Keratinocyte (primary cell): ENCODE measurements around the gene SYNPR. TPM values are rescaled to one million over a fixed set of nuclear protein-coding genes. Genes with fewer than 3 reads are reported as not detected.

Experiments
- DNase-seq: peaks from one replicate; pipeline ENCODE4 v3.0.0-alpha.2; 2011; ENCODE audit warnings: low read depth, missing footprints, low spot score
- FAIRE-seq: peaks from 2 replicates; lab custom pipeline; 2011; peaks lifted over from hg19 to GRCh38; lab: Jason Lieb, UNC
- H2AFZ ChIP-seq: 2 replicates; pipeline ENCODE4 v1.6.0; 2012; ENCODE audit warnings: low read length, control low read depth, inconsistent platforms; ENCODE audit not compliant: control insufficient read depth
- H3K27ac ChIP-seq: 2 replicates; pipeline ENCODE4 v1.5.1; 2011; ENCODE audit warnings: low read length; ENCODE audit not compliant: control insufficient read depth, insufficient read depth
- H3K27me3 ChIP-seq: 3 replicates; pipeline ENCODE4 v1.6.0; 2011; ENCODE audit warnings: low read length; ENCODE audit not compliant: control insufficient read depth, insufficient read depth; ENCODE audit errors: extremely low read depth
- H3K36me3 ChIP-seq, 2 experiments: 2 replicates in 1 of 2; 3 replicates in 1 of 2; pipeline ENCODE4 v1.5.1; 2011; ENCODE audit warnings: low read length in 2 of 2, mild to moderate bottlenecking in 1 of 2; ENCODE audit not compliant: control insufficient read depth in 2 of 2, insufficient read depth in 2 of 2; ENCODE audit errors: extremely low read depth in 1 of 2
- H3K4me1 ChIP-seq: 3 replicates; pipeline ENCODE4 v1.5.1; 2011; ENCODE audit warnings: low read length; ENCODE audit not compliant: control insufficient read depth, insufficient read depth; ENCODE audit errors: extremely low read depth
- H3K4me2 ChIP-seq: 3 replicates; pipeline ENCODE4 v1.6.0; 2011; ENCODE audit warnings: low read depth, low read length; ENCODE audit not compliant: control insufficient read depth, insufficient read depth; ENCODE audit errors: extremely low read depth
- H3K4me3 ChIP-seq, 3 experiments: fragments of 200-600 bp in 1 of 3; sonication (generic) in 1 of 3; 2 replicates in 2 of 3; 3 replicates in 1 of 3; pipeline ENCODE4 v1.5.1; 2011 to 2016; ENCODE audit warnings: low read length in 3 of 3, mild to moderate bottlenecking in 3 of 3, control low read depth in 2 of 3, inconsistent platforms in 1 of 3, low read depth in 1 of 3, mixed read lengths in 1 of 3, mixed run types in 1 of 3, moderate library complexity in 1 of 3; ENCODE audit not compliant: control insufficient read depth in 2 of 3, insufficient read depth in 2 of 3; ENCODE audit errors: extremely low read depth in 1 of 3
- H3K79me2 ChIP-seq: 2 replicates; pipeline ENCODE4 v1.6.0; 2012; ENCODE audit warnings: low read length; ENCODE audit not compliant: control insufficient read depth, insufficient read depth
- H3K9ac ChIP-seq: 3 replicates; pipeline ENCODE4 v1.6.0; 2011; ENCODE audit warnings: low read length; ENCODE audit not compliant: control insufficient read depth, insufficient read depth; ENCODE audit errors: extremely low read depth
- H3K9me1 ChIP-seq: 3 replicates; pipeline ENCODE4 v1.6.0; 2011; ENCODE audit warnings: low read length; ENCODE audit not compliant: control insufficient read depth, insufficient read depth; ENCODE audit errors: extremely low read depth
- H3K9me3 ChIP-seq: 2 replicates; pipeline ENCODE4 v1.5.1; 2012; ENCODE audit warnings: low read depth, low read length; ENCODE audit not compliant: control insufficient read depth
- H4K20me1 ChIP-seq: 3 replicates; pipeline ENCODE4 v1.6.0; 2011; ENCODE audit warnings: low read length; ENCODE audit not compliant: control insufficient read depth, insufficient read depth; ENCODE audit errors: extremely low read depth
- CTCF ChIP-seq, 3 experiments: IDR thresholded peaks in 1 of 3; conservative IDR thresholded peaks in 1 of 3; optimal IDR thresholded peaks in 1 of 3; 2 replicates in 2 of 3; 3 replicates in 1 of 3; pipeline versions ENCODE3 to v1.5.1; 2011; ENCODE audit warnings: low read length in 3 of 3, mild to moderate bottlenecking in 3 of 3, moderate library complexity in 2 of 3, control low read depth in 1 of 3, inconsistent platforms in 1 of 3; ENCODE audit not compliant: insufficient read depth in 2 of 3; ENCODE audit errors: extremely low read depth in 1 of 3
- EZH2 ChIP-seq: IDR thresholded peaks from one replicate; pipeline ENCODE4 v1.6.1; 2012; ENCODE audit warnings: inconsistent platforms, mild to moderate bottlenecking, low read length, moderate library complexity
- dilution Hi-C: fragments of 300-500 bp; cut with MboI; formaldehyde crosslinking; loops from one replicate; pipeline ENCODE4 v1.7.0; 2020; ENCODE audit warnings: low sequenced_read_pairs; ENCODE audit not compliant: extremely low pct_ligation_motif_present
- polyA plus RNA-seq, 5 experiments: library from polyadenylated mRNA; depleted of rRNA in 3 of 5; stranded (reverse) in 3 of 5; stranded (forward) in 1 of 5; unstranded in 1 of 5; fragments of >200 nt; gene quantifications; 1 replicate in 1 of 5; 2 replicates in 3 of 5; 3 replicates in 1 of 5; pipeline versions ENCODE4 v1.2.1 to v1.2.3, GENCODE V29; 2011 to 2012; ENCODE audit warnings: missing spikeins in 2 of 5, low read depth in 1 of 5, low replicate concordance in 1 of 5

Gene SYNPR
- polyA plus RNA-seq, 1 donor (not counting 4 experiments of a cell fraction or from before 2014, with no cell fraction given) = not detected

GRCh38 chr3:63497641-63498040 lies 219.5 kb downstream of the SYNPR start:
- TF ChIP-seq CTCF (optimal IDR thresholded peaks at IDR 0.05 in 1 of 3, IDR thresholded peaks at IDR 0.05 in 1 of 3, conservative IDR thresholded peaks at IDR 0.05 in 1 of 3; ENCODE audit: extremely low read depth in 1 of 3, insufficient read depth in 2 of 3, low read length in 3 of 3) (no peak), EZH2 (no peak)
- Histone ChIP-seq H3K9me1 (no peaks in the 10 kb centered on the region), H4K20me1 (no peaks in the 10 kb centered on the region), H3K79me2 (no peaks in the 10 kb centered on the region), H3K36me3 (no peaks in the 10 kb centered on the region), H3K27ac (no peak overlapping the region), H3K9ac (no peak overlapping the region), H3K27me3 (no peaks in the 10 kb centered on the region), H3K4me2 (no peak overlapping the region), H3K4me3 (no peak overlapping the region), H3K9me3 (no peaks in the 10 kb centered on the region), H2AFZ (no peak overlapping the region), H3K4me1 (no peaks in the 10 kb centered on the region)
- dilution Hi-C loops = no loop called here
- FAIRE-seq = no peak
- no peak for DNase-seq

GRCh38 chr3:63500196-63500595 lies 222.1 kb downstream of the SYNPR start:
- FAIRE-seq (no peak), DNase-seq (no peak)
- Histone ChIP-seq H3K4me3 (no peak overlapping the region), H3K9ac (no peak overlapping the region), H3K4me2 (no peak overlapping the region), H3K9me3 (no peaks in the 10 kb centered on the region), H3K4me1 (no peaks in the 10 kb centered on the region), H2AFZ (no peak overlapping the region), H3K79me2 (no peaks in the 10 kb centered on the region), H3K36me3 (no peaks in the 10 kb centered on the region), H4K20me1 (no peaks in the 10 kb centered on the region), H3K27me3 (no peaks in the 10 kb centered on the region), H3K9me1 (no peaks in the 10 kb centered on the region), H3K27ac (no peak overlapping the region)
- TF ChIP-seq EZH2 (no peak), CTCF (optimal IDR thresholded peaks at IDR 0.05 in 1 of 3, IDR thresholded peaks at IDR 0.05 in 1 of 3, conservative IDR thresholded peaks at IDR 0.05 in 1 of 3; ENCODE audit: extremely low read depth in 1 of 3, insufficient read depth in 2 of 3, low read length in 3 of 3) (no peak)
- dilution Hi-C loops = no loop called here
